NCI-H1048 (cell line): ENCODE measurements around the gene GABRG3.

Source experiments
- DNase-seq: peaks from one replicate; lab custom pipeline; 2025; lab: John Stamatoyannopoulos, UW

The GABRG3 gene

GRCh38 chr15:27414168-27414870 is 443.3 kb downstream of the GABRG3 start:
- no peak for DNase-seq

DNA sequence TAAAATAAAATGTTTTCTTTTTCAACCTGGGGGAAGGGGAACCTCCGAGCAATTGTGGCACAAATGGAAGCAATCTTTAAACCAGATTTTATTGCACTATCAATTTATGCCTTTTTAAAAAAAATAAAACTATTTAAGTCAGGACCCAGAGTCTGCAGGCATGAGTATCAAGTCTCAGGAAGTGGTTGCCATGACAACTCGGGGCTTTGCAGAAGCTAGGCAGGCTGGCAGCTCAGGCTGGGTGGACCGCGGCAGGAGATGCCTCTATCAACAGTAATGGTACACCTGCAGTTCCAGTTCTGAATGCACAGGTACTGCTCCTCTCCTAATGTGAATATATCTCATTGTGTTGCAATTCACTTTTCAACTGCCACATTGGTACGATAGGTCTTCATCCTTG is 447.7 kb downstream of the GABRG3 start:
- DNase-seq = no peak

- DNase-seq = no peak
Observed at GRCh38 chr15:27422997-27423396, 452.0 kb downstream of the GABRG3 start.

GRCh38 chr15:27426805-27427204 is 455.8 kb downstream of the GABRG3 start:
- no peak for DNase-seq

- no peak for DNase-seq
Observed at GRCh38 chr15:27427276-27427675, 456.3 kb downstream of the GABRG3 start.

DNA sequence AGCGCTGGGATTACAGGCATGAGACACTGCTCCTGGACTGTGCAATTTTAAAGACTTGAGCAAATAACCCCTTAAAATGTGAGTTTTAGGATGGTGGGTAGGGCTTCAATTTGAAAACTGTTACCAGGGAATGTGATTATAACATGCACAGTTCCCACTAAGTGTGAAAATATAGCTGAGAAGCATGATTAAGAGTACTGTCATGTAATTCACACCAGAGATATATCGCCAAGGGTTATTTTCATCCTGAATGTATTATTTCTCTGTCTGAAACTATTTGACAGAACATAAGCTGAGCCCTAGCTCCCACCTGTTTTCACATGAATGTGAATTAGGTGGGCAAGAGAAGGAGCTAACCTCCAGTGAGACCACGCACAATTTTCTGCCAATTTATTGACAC is 457.2 kb downstream of the GABRG3 start:
- DNase-seq = no peak

GRCh38 chr15:27429577-27429976 is 458.6 kb downstream of the GABRG3 start:
- no peak for DNase-seq

DNA sequence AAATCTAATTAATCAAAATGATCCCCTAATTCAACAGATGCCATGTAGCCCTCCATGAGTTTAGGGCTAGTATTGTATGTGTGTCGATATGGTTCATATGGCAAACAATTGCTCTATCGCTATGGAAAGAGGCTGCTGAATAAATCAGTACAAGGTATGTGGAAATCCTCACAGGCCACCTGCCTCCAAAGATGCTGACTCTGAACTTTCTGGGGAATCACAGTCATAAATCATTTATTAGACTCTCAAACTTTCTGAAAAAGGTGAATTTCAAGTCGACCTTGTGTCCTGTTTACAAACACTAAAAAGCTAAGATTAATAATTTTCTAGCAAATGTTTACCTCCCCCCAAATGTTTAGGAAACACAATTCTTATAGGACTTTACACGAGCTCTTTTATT is 462.6 kb downstream of the GABRG3 start:
- no peak for DNase-seq

DNA sequence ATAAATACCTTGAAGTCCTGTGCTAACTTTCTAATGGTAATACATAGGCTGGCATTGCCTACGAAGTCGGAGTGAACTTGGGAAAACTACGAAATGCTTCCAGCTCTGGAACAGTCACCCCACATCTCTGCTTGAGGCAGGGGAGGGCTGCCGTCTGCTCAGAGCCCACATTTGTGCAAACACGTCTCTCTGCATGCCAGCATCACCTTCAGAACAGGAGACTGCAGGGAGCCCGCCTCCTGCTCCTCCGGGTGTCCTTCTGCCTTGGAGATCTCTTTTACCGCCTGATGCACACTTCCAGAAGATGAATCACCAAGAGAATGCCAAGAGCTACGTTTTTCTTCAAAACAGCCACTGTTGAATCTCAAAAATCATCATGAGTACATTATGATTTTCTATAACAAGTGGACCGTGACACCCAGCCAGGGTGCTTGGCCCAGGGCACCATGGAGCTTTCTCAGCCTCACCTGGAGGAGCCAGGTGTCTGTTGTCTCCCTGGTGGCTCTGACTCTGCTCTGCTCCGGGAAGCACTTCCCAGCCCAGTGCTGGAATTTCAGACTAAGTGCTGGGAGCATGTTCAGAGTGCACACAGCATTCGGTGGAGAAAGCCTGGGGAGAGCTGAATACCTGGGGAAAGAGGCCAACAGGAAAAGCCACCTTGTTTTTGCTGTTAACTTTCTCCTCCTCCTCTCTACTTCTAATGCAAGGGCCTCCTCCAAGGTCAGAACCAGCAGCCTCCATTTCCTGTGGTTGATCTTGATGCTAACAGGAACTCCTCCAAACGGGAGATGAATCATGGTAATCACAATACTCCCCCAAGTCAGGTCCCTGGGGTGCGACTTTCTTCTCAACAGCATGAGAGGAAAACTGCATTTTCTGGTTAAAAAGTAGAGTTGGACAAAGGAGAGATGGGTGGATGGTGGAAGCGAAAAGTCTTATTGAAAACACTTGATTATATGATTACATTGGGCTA is 467.7 kb downstream of the GABRG3 start:
- DNase-seq = no peak

DNA sequence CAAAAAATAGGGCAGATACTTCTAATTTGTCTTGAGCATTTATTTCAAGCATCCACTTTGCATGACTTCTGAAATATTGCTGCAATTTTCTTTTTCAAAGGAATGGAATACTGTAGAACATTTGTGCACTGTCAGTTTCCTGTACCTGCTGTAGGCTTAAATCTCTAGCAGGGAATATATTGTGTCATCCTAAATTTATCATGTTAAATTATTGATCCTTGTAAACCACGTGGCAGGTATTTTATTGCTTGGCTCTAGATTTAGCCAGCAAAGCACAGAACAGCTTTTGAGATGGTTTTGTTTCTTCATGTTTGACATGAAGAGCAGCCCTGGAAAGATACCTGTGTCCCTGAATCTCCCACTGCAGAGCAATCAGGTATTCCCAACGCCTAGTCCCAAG is 470.1 kb downstream of the GABRG3 start:
- no peak for DNase-seq

- DNase-seq = no peak
Observed at GRCh38 chr15:27448234-27448633, 477.3 kb downstream of the GABRG3 start.

GRCh38 chr15:27448986-27449385 is 478.0 kb downstream of the GABRG3 start:
- DNase-seq = no peak

GRCh38 chr15:27449941-27450340 is 479.0 kb downstream of the GABRG3 start:
- no peak for DNase-seq

DNA sequence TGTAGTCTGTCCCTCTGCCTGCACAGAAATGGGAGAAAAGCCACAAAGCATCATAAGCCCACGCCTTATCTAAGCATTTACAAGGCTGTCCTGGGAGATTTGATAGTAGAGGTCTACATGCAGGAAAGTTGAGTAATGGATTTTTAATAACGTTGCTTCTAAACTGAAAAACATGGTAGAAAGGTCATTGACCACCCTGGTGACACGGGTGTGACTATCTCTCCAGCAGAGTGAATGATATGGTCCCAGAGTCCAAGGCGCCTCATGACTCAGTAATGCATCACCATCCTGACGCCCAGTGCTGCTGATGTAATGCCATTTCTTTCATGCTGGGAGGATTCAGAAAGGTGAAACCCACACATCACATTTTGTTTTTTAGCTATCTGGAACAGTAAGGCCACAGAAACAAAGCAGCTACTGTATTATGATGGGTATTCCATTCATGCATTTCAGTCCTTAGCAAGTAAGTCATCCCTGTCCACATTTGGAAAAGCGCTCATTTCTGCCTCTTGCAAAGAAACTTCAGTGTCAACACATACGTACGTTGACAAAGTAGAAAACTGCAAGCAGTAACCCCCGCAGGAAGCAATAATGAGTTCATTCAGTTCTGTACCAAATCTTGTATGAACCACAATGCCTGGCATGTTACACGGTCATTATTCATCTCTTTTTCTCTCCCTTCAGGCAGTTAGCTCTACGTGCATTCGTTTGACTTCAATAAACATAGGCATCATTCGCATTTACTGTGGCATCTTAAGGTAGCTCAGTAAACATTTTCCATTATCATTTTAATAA is 483.5 kb downstream of the GABRG3 start:
- DNase-seq = no peak

- DNase-seq = no peak
Observed at GRCh38 chr15:27456807-27457206, 485.8 kb downstream of the GABRG3 start.

DNA sequence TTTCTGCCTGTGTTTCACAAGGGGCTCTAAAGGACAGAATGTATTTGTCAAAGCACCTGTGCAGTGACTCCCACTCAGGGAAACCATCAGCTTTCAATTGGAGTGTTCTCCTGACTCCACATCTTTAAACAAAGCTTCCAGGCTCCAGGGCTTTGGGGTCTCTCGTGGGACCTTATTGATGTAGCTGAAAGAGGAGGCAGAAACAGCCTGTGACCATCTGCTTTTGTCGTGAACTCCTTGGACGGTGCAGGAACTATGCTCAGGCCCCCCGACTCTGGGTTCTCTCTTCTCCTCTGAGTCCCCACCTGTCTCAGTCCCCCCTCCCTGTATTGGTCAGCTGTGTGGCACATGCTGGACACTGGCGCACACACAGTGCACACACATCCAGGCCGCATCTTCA is 486.8 kb downstream of the GABRG3 start:
- DNase-seq = no peak

DNA sequence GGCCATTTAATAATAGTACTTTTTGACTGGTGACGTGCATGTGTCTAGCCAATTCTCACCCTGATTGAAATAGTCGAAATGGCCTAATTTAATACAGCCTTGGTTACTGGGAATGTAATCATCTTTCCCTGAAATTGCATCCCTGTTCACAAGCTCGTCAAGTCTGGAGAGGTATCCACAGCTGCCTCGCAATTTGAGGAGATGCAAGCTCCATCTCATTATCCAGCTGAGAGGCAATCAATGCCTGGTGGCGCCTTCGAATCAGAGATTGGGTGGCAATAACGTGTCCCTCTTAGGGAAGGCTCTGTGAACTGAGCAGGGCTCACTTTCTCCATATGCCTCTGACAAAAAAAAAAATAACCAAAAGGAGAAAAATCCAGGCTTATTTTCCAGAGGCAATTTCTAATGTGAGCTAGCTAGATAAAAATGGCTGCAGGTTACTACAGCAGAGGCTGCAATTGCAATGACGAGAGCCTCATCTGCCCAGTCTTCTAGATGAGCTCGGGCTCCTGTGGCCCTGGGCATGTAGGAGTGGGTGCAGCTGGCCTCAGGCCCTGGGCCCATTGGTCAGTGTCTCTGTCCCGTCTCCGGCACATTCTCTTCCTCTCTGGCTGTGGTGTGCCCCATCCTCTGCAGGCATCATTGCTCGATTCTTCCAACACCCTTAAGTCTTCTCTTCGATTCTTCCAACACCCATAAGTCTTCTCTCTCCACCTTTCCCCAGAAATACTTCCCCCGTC is 487.5 kb downstream of the GABRG3 start:
- no peak for DNase-seq

DNA sequence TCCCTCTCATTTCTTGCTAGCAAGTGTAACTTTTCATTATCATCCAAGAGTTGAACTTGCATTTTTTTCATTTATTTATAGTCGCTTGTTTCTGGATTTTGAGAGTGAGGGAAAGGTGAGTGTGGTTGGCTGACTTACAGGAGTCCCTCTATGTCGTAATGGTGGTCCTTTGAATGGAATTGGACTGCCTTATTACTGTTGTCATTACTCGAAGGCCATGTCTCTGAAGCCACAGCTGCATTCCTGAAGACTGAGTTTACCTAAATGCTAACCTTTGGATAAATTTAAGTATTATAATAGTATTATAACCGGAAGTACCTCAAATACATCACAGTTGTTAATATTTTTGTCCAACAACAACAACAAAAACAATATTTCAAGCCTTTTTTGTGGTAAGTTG is 488.9 kb downstream of the GABRG3 start:
- no peak for DNase-seq

DNA sequence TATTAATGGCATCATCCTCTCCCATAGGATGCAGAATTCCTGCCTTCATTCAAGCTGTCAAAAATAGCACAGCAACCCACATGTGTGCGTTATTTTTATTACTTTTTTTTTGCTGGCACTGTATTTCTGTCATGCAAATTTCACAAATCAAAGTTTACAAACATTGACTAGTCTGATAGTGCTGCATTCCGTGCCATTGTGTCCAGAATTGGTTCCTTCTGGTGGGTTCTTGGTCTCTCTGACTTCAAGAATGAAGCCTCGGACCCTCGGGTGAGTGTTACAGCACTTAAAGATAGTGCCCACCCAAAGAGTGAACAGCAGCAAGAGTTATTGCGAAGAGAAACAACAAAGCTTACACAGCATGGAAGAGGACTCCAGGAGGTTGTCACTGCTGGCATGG is 490.2 kb downstream of the GABRG3 start:
- DNase-seq = no peak

- no peak for DNase-seq
Observed at GRCh38 chr15:27463525-27464088, 492.6 kb downstream of the GABRG3 start.

- no peak for DNase-seq
Observed at GRCh38 chr15:27464941-27465612, 494.1 kb downstream of the GABRG3 start.
